LNCaP clone FGC (cell line): ENCODE results near the gene SLC26A8.

Experiments
- DNase-seq: peaks from one replicate; pipeline ENCODE4 v3.0.0-alpha.2; 2011; ENCODE audit warnings: low read depth
- H3K4me3 ChIP-seq: 2 replicates; pipeline ENCODE4 v1.5.1; 2011; ENCODE audit warnings: mild to moderate bottlenecking, low read depth, low read length, control low read depth
- TF ChIP-seq, protein P1 (sequence below): IDR thresholded peaks from 2 replicates; pipeline ENCODE4 v1.5.1; 2012; ENCODE audit warnings: mild to moderate bottlenecking; ENCODE audit not compliant: control insufficient read depth, insufficient read depth; ENCODE audit errors: extremely low read depth

Gene SLC26A8

GRCh38 chr6:35905841-35906498, 118.5 kb downstream of the SLC26A8 start:
- TF ChIP-seq, protein P1, sequence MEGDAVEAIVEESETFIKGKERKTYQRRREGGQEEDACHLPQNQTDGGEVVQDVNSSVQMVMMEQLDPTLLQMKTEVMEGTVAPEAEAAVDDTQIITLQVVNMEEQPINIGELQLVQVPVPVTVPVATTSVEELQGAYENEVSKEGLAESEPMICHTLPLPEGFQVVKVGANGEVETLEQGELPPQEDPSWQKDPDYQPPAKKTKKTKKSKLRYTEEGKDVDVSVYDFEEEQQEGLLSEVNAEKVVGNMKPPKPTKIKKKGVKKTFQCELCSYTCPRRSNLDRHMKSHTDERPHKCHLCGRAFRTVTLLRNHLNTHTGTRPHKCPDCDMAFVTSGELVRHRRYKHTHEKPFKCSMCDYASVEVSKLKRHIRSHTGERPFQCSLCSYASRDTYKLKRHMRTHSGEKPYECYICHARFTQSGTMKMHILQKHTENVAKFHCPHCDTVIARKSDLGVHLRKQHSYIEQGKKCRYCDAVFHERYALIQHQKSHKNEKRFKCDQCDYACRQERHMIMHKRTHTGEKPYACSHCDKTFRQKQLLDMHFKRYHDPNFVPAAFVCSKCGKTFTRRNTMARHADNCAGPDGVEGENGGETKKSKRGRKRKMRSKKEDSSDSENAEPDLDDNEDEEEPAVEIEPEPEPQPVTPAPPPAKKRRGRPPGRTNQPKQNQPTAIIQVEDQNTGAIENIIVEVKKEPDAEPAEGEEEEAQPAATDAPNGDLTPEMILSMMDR: no peak

GRCh38 chr6:35905141-35905785, 119.2 kb downstream of the SLC26A8 start:
- no peak for DNase-seq
- no peak overlapping the region for H3K4me3 ChIP-seq
- TF ChIP-seq, protein P1: no peak

More at GRCh38 chr6:35905841-35906498, 118.5 kb downstream of the SLC26A8 start:
- DNase-seq: no peak
- H3K4me3 ChIP-seq: no peak overlapping the region

DNA sequence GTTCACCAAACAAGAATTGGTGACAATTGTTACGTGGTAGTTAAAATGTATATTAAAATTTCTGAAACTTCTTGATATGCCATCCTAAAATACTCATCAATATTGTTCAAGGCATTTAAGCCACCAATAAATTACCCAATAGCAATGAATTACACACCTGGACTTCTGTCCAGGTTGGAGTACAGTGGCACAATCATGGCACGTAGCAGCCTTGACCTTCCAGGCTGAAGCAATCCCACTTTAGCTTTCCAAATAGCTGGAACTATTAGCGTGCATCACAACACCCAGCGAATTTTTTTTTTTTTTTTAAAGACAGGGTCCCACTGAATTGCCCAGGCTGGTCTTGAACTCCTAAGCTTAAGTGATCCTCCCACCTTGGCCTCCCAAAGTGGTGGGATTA, 120.8 kb downstream of the SLC26A8 start:
- TF ChIP-seq, protein P1: no peak
- H3K4me3 ChIP-seq: no peak overlapping the region
- no peak for DNase-seq

- TF ChIP-seq, protein P1: no peak
- no peak overlapping the region for H3K4me3 ChIP-seq
- DNase-seq: no peak
These were observed 124.0 kb downstream of the SLC26A8 start for GRCh38 chr6:35900448-35900847.

DNA sequence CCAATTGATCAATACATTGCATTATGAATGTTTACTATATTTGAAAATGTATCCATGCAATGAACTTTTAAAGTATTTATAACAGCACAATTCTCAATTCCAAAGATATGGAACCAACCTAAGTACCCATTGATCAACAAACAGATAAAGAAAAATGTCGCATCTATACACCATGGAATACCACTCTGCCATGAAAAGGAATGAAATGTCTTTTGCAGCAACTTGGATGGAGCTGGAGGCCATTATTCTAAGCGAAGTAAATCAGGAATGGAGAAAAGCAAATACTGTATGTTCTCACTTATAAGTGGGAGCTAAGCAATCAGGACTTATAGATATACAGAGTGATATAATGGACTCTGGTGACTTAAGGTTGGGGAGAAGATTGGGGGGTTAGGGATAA, 126.4 kb downstream of the SLC26A8 start:
- DNase-seq: no peak
- TF ChIP-seq, protein P1: no peak
- H3K4me3 ChIP-seq: no peak overlapping the region

DNA sequence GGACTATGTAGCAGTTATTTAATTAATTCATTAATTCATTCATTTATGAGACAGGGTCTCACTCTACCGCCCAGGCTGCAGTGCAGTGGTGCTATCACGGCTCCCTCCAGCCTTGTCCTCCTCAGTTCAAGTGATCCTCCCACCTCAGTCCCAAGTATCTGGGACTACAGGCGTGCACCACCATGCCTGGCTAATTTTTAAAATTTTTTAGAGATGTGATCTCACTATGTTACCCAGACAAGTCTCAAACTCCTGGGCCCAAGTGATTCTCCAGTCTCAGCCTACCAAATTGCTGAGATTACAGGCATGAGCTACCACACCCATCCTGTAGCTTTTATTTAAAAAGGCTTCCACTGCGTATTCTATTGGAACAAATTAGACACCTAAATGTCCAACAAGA, 127.0 kb downstream of the SLC26A8 start:
- DNase-seq: no peak
- H3K4me3 ChIP-seq: no peak overlapping the region
- TF ChIP-seq, protein P1: no peak

GRCh38 chr6:35897036-35897435, 127.4 kb downstream of the SLC26A8 start:
- TF ChIP-seq, protein P1: no peak
- no peak overlapping the region for H3K4me3 ChIP-seq
- DNase-seq: no peak
